Globus pallidus (tissue), 1 donor: ENCODE data around the gene TNS3.
"Not testable (repeated sequence)": the region's sequence is repeated elsewhere in the genome, so short reads cannot be mapped to it uniquely, and the experiment has no call there.

Source experiments
- DNase-seq: peaks from one replicate; pipeline ENCODE4 v3.0.0-alpha.2; 2015; ENCODE audit warnings: low spot score

The TNS3 gene

GRCh38 chr7:47452295-47452694 lies 129.6 kb downstream of the TNS3 start:
- DNase-seq: no peak

- DNase-seq: no peak
Observed at GRCh38 chr7:47451851-47452205, 130.1 kb downstream of the TNS3 start.

GRCh38 chr7:47449810-47450590 lies 131.9 kb downstream of the TNS3 start:
- no peak for DNase-seq

GRCh38 chr7:47448971-47449370 lies 132.9 kb downstream of the TNS3 start:
- DNase-seq: no peak

- DNase-seq: no peak
Observed at GRCh38 chr7:47447621-47448349, 134.1 kb downstream of the TNS3 start.

GRCh38 chr7:47446871-47447466 lies 134.9 kb downstream of the TNS3 start:
- no peak for DNase-seq

GRCh38 chr7:47444376-47445098 lies 137.4 kb downstream of the TNS3 start:
- DNase-seq: no peak

- DNase-seq: no peak
Observed at GRCh38 chr7:47443049-47443448, 138.9 kb downstream of the TNS3 start.

- no peak for DNase-seq
Observed at GRCh38 chr7:47442605-47442865, 139.4 kb downstream of the TNS3 start.

- no peak for DNase-seq
Observed at GRCh38 chr7:47441796-47442604, 139.9 kb downstream of the TNS3 start.

GRCh38 chr7:47441048-47441447 lies 140.9 kb downstream of the TNS3 start:
- not testable (repeated sequence) for DNase-seq

GRCh38 chr7:47440320-47440719 lies 141.6 kb downstream of the TNS3 start:
- DNase-seq: no peak

- DNase-seq: no peak
Observed at GRCh38 chr7:47439181-47439667, 142.7 kb downstream of the TNS3 start.

- DNase-seq: no peak
Observed at GRCh38 chr7:47438411-47439029, 143.4 kb downstream of the TNS3 start.

GRCh38 chr7:47435889-47436312 lies 146.0 kb downstream of the TNS3 start:
- DNase-seq: peak; percentile 41

GRCh38 chr7:47433564-47433895 lies 148.4 kb downstream of the TNS3 start:
- DNase-seq: no peak

GRCh38 chr7:47432671-47433563 lies 149.0 kb downstream of the TNS3 start:
- no peak for DNase-seq

- DNase-seq: no peak
Observed at GRCh38 chr7:47430422-47430821, 151.5 kb downstream of the TNS3 start.

- DNase-seq: no peak
Observed at GRCh38 chr7:47428768-47429472, 153.0 kb downstream of the TNS3 start.
